Neutrophil (primary cell): Measurements from ENCODE around the gene ALKAL2.

Experiments
- H3K27ac ChIP-seq: fragments of 200-600 bp; sonication (generic); 2 replicates; pipeline ENCODE4 v1.5.1; 2016; ENCODE audit warnings: mild to moderate bottlenecking, moderate library complexity
- H3K27me3 ChIP-seq: fragments of 200-600 bp; sonication (generic); 2 replicates; pipeline ENCODE4 v1.6.0; 2016; ENCODE audit warnings: mild to moderate bottlenecking
- H3K36me3 ChIP-seq: fragments of 200-600 bp; sonication (generic); 2 replicates; pipeline ENCODE4 v1.5.1; 2017
- H3K4me1 ChIP-seq, 2 experiments: fragments of 200-600 bp in 1 of 2; sonication (generic) in 1 of 2; 1 replicate in 1 of 2; 2 replicates in 1 of 2; pipeline versions ENCODE4 v1.5.1 to v1.6.1; 2013 to 2016; ENCODE audit warnings: low read depth in 1 of 2, low read length in 1 of 2, mild to moderate bottlenecking in 1 of 2, moderate library complexity in 1 of 2; ENCODE audit not compliant: control insufficient read depth in 1 of 2, insufficient read depth in 1 of 2
- H3K4me3 ChIP-seq, 2 experiments: fragments of 200-600 bp in 1 of 2; sonication (generic) in 1 of 2; 1 replicate in 1 of 2; 2 replicates in 1 of 2; pipeline ENCODE4 v1.5.1; 2013 to 2016; ENCODE audit warnings: low read depth in 1 of 2, low read length in 1 of 2, mild to moderate bottlenecking in 1 of 2, moderate library complexity in 1 of 2
- H3K9me3 ChIP-seq: fragments of 200-600 bp; sonication (generic); 2 replicates; pipeline ENCODE4 v1.5.1; 2016
- TF ChIP-seq, protein P1 (sequence below): fragments of 200-600 bp; sonication (generic); IDR thresholded peaks from 2 replicates; pipeline ENCODE4 v1.5.1; 2016; ENCODE audit warnings: antibody characterized with exemption

The ALKAL2 gene

DNA sequence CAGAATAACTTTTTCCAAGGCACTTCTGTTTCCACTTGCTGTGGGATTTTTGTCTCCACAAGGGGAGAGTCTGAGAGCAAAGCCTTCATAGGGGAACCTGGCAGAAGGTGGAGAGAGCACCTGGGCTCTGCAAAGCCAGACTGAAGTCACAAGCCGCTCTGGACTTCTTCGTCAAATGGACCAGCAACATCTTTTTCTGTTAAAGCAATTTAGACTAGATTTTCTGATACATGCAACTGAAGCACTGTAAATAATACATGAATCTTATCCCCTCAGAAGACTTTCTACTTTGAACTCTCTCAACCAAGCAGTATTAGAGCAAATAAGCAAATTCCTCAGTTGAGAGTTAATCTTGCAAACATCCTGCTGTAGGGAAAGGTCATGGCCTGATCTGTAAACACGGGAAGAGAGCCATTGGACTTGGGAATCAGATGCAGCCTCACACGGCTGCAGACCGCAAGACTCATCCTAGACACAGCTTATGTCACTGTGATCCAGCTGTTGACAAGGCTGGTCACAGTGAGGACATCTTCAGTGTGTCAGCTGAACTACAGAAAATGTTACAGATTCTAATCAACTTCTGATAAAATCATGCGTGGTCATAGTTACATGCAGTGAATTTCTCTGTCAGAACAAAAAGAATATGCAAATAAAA lies 27.3 kb downstream of the ALKAL2 start:
- Histone ChIP-seq H3K9me3 (no peaks in the 10 kb centered on the region), H3K27ac (no peak overlapping the region), H3K4me1 (peaks cover 17 to 18% of the 10 kb centered on the region in 2 experiments), H3K36me3 (no peaks in the 10 kb centered on the region), H3K4me3 (no peak overlapping the region), H3K27me3 (peaks cover 23% of the 10 kb centered on the region)
- TF ChIP-seq, protein P1, sequence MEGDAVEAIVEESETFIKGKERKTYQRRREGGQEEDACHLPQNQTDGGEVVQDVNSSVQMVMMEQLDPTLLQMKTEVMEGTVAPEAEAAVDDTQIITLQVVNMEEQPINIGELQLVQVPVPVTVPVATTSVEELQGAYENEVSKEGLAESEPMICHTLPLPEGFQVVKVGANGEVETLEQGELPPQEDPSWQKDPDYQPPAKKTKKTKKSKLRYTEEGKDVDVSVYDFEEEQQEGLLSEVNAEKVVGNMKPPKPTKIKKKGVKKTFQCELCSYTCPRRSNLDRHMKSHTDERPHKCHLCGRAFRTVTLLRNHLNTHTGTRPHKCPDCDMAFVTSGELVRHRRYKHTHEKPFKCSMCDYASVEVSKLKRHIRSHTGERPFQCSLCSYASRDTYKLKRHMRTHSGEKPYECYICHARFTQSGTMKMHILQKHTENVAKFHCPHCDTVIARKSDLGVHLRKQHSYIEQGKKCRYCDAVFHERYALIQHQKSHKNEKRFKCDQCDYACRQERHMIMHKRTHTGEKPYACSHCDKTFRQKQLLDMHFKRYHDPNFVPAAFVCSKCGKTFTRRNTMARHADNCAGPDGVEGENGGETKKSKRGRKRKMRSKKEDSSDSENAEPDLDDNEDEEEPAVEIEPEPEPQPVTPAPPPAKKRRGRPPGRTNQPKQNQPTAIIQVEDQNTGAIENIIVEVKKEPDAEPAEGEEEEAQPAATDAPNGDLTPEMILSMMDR: no peak

DNA sequence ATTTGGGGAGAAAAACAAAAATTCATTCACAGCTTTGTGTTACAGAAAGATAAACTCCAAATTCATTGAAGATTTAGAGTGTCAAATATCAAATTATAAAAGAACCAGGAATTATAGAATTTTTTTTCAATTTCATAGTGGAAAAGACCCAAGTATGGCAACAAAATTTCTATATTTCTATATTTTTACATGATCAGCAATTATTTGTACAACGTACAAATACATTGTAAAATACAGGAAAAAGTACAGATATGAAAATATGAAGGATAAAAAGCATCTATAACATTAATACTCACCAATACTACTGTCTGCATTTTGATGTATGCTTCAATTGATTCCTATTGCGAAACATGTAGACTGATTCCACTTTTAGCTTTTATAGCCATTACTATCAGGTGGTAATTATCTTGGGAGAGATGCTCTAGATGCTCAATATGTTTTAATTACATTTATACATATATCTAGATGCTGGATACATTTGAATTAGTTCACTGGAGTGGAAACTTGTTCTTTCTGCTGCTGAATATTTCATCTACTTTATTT lies 28.0 kb downstream of the ALKAL2 start:
- Histone ChIP-seq H3K27me3 (peaks cover 28% of the 10 kb centered on the region), H3K9me3 (no peaks in the 10 kb centered on the region), H3K4me1 (peaks cover 9 to 11% of the 10 kb centered on the region in 2 experiments), H3K4me3 (no peak overlapping the region), H3K36me3 (no peaks in the 10 kb centered on the region), H3K27ac (no peak overlapping the region)
- TF ChIP-seq, protein P1: no peak

DNA sequence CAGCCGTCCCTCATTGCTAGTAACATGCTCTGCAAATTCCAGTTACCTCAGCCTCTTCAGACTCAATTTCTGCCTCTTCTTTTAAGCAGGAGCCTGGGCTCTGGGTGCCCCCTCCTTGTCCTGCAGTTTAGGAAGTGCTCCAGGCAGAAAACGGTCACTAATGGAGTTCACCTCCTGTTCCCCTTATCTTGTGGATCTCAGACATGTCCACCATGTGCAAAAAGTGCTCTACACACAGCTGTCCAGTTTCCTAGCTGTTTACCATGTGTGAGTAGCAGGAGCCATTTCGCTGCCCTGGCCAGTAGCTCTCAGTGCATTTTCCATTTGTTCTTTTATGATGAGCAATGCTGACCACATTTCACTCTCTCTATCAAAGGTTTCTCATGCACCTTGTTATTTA lies 29.0 kb downstream of the ALKAL2 start:
- TF ChIP-seq, protein P1: no peak
- H3K9me3 ChIP-seq: no peaks in the 10 kb centered on the region
- peaks cover 26% of the 10 kb centered on the region for H3K27me3 ChIP-seq
- H3K4me1 ChIP-seq: peaks cover 8 to 9% of the 10 kb centered on the region in 2 experiments
- no peaks in the 10 kb centered on the region for H3K36me3 ChIP-seq
- H3K27ac ChIP-seq: no peak overlapping the region
- no peak overlapping the region for H3K4me3 ChIP-seq

DNA sequence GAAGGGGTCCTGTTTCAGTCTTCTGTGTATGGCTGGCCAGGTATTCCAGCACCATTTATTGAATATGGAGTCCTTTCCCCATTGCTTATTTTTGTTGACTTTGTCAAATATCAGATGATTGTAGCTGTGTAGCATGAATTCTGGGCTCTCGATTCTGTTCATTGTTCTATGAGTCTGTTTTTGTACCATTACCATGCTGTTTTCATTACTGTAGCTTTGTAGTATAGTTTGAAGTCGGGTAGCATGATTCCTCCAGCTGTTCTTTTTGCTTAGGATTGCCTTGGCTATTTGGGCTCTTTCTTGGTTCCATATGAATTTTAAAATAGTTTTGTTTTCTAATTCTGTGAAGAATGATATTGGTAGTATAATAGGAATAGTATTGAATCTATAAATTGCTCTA lies 30.0 kb downstream of the ALKAL2 start:
- Histone ChIP-seq H3K36me3 (no peaks in the 10 kb centered on the region), H3K27ac (no peak overlapping the region), H3K27me3 (peaks cover 15% of the 10 kb centered on the region), H3K9me3 (no peaks in the 10 kb centered on the region), H3K4me1 (no peaks in the 10 kb centered on the region), H3K4me3 (no peak overlapping the region)
- TF ChIP-seq, protein P1: no peak

DNA sequence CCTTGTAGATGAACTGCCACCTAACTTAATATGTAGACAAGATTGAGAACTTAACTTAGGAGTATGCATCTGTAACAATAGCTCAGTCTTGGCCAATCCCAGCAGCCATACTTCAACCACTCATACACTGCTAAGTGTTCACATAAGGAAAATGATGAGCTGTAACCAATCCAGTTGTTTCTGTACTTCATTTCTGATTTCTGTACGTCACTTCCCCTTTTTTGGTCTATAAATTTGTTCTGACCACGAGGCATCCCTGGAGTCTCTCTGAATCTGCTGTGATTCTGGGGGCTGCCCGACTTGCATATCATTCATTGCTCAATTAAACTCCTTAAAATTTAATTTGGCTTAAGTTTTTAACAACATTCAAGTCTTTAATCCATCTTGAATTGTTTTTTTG lies 30.5 kb downstream of the ALKAL2 start:
- Histone ChIP-seq H3K27ac (no peak overlapping the region), H3K4me1 (no peaks in the 10 kb centered on the region), H3K36me3 (no peaks in the 10 kb centered on the region), H3K27me3 (peaks cover 14% of the 10 kb centered on the region), H3K4me3 (no peak overlapping the region), H3K9me3 (no peaks in the 10 kb centered on the region)
- TF ChIP-seq, protein P1: no peak
